Naive thymus-derived CD8-positive, alpha-beta T cell (primary cell): ENCODE results near the gene MAD1L1. TPM values are rescaled to one million over a fixed set of nuclear protein-coding genes. Genes with fewer than 3 reads are reported as not detected.

ENCODE experiments used
- ATAC-seq, 2 donors: fragments of 150-1000 bp; cut with Tn5 transposase in 1 of 2; sonication (Bioruptor Pico), chemical (Tn5 transposase) in 1 of 2; 1 replicate in 1 of 2; 2 replicates in 1 of 2; pipeline ENCODE4 v1.10.0; 2021; ENCODE audit warnings: mild to moderate bottlenecking in 2 of 2, moderate library complexity in 2 of 2
- POLR2A ChIA-PET: fragments of 350-600 bp; sonication (Branson Sonifier 250); formaldehyde crosslinking; loops from one replicate; lab custom pipeline; 2021; ENCODE audit warnings: antibody characterized with exemption; lab: Charles Lee
- DNase-seq, 10 donors: peaks; one replicate each; pipeline versions ENCODE4 v3.0.0 to v3.0.0-alpha.2; 2020 to 2022
- H3K27ac Mint-ChIP-seq, 10 donors: one replicate each; pipeline ENCODE4 v1.8.0; 2020 to 2022; ENCODE audit warnings: mild to moderate bottlenecking in 10 of 10, mixed read lengths in 10 of 10, moderate library complexity in 4 of 10, inconsistent platforms in 1 of 10
- H3K27me3 Mint-ChIP-seq, 5 donors: one replicate each; pipeline ENCODE4 v1.8.0; 2021 to 2022; ENCODE audit warnings: mixed read lengths in 5 of 5
- H3K36me3 Mint-ChIP-seq, 3 donors: one replicate each; pipeline ENCODE4 v1.8.0; 2020 to 2022; ENCODE audit warnings: mixed read lengths in 3 of 3, mild to moderate bottlenecking in 2 of 3, inconsistent platforms in 1 of 3
- H3K4me1 Mint-ChIP-seq, 4 donors: one replicate each; pipeline ENCODE4 v1.8.0; 2021 to 2022; ENCODE audit warnings: mixed read lengths in 4 of 4
- H3K4me3 Mint-ChIP-seq, 10 donors: one replicate each; pipeline ENCODE4 v1.8.0; 2020 to 2022; ENCODE audit warnings: mild to moderate bottlenecking in 10 of 10, mixed read lengths in 10 of 10, moderate library complexity in 6 of 10, inconsistent platforms in 1 of 10
- H3K9me3 Mint-ChIP-seq, 9 donors: one replicate each; pipeline ENCODE4 v1.8.0; 2020 to 2022; ENCODE audit warnings: mixed read lengths in 9 of 9, mild to moderate bottlenecking in 3 of 9, inconsistent platforms in 1 of 9, moderate library complexity in 1 of 9
- polyA plus RNA-seq, 3 donors: library from polyadenylated mRNA; unstranded; fragments of 300-500 nt; fragmentation: Illumina TruSeq; gene quantifications; one replicate each; pipeline ENCODE4 v1.2.3, GENCODE V29; 2021
- total RNA-seq, 8 experiments: library from RNA in 2 of 8; stranded (reverse) in 2 of 8; gene quantifications; one replicate each; pipeline ENCODE4 v1.2.3 and lab custom pipeline; 2021 to 2026

The MAD1L1 gene
- total and polyA plus RNA-seq, 5 experiments from 2014 or later = 84.5 to 243 (median 146) TPM

GRCh38 chr7:2093843-2094220 lies 138.9 kb downstream of the MAD1L1 start:
- no peak for ATAC-seq

DNA sequence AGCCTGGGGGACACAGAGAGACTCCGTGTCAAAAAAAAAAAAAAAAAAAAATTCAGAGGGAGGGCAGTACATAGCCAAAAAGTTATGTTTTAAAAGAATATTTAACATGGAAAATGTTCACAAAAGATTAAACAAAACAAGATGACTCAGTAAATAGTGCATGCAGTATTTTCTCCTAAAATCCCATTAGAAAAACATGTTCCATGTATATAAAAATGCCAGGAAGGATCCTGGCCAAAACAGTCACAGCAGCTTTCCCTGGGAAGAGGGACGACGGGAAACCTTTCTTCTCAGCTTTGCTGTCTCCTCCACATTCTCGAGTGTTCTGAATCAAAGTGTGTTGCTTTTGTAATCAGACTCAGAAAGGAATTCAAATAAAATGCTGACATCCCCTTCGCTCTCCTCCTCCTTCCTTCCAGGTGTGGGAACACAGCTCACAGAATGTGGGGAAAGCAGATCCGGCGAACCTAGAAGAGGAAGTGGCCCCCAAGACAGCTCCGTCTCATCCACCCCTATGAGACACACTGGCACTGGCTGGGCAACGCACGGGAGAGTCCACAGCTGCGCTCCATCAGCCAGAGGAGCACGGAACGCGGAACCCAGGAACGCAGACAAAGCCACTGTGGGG lies 139.4 kb downstream of the MAD1L1 start:
- Mint-ChIP-seq H3K4me3 (no peak overlapping the region), H3K4me1 (peaks cover 13 to 36% (median 35%) of the 10 kb centered on the region in 4 donors), H3K36me3 (no peaks in the 10 kb centered on the region), H3K27ac (peak overlapping the region in 3 of 10 donors; percentile 5 to 85 (median 27)), H3K27me3 (no peaks in the 10 kb centered on the region), H3K9me3 (no peaks in the 10 kb centered on the region)
- POLR2A ChIA-PET = interaction anchor here (0.7 kb wide), 1 partner anchor 22 kb away, joined by 3 read pairs; no protein-coding TSS in a partner anchor
- DNase-seq (no peak), ATAC-seq (no peak)

More at GRCh38 chr7:2093843-2094220, 138.9 kb downstream of the MAD1L1 start:
- no peaks in the 10 kb centered on the region for H3K36me3 Mint-ChIP-seq
- no peaks in the 10 kb centered on the region for H3K27me3 Mint-ChIP-seq
- no peaks in the 10 kb centered on the region for H3K9me3 Mint-ChIP-seq
- POLR2A ChIA-PET = no interaction called here
- H3K4me1 Mint-ChIP-seq = peaks cover 14 to 40% (median 38%) of the 10 kb centered on the region in 4 donors
- no peak for DNase-seq
- H3K4me3 Mint-ChIP-seq = no peak overlapping the region
- H3K27ac Mint-ChIP-seq = peak overlapping the region in 3 of 10 donors; percentile 5 to 85 (median 27)

GRCh38 chr7:2092279-2092678 lies 140.5 kb downstream of the MAD1L1 start:
- DNase-seq (no peak), ATAC-seq (no peak)
- POLR2A ChIA-PET = no interaction called here
- Mint-ChIP-seq H3K4me1 (peaks cover 13 to 36% (median 31%) of the 10 kb centered on the region in 4 donors), H3K27ac (peak overlapping the region in 1 of 10 donors; percentile 34), H3K27me3 (no peaks in the 10 kb centered on the region), H3K4me3 (no peak overlapping the region), H3K36me3 (no peaks in the 10 kb centered on the region), H3K9me3 (no peaks in the 10 kb centered on the region)

DNA sequence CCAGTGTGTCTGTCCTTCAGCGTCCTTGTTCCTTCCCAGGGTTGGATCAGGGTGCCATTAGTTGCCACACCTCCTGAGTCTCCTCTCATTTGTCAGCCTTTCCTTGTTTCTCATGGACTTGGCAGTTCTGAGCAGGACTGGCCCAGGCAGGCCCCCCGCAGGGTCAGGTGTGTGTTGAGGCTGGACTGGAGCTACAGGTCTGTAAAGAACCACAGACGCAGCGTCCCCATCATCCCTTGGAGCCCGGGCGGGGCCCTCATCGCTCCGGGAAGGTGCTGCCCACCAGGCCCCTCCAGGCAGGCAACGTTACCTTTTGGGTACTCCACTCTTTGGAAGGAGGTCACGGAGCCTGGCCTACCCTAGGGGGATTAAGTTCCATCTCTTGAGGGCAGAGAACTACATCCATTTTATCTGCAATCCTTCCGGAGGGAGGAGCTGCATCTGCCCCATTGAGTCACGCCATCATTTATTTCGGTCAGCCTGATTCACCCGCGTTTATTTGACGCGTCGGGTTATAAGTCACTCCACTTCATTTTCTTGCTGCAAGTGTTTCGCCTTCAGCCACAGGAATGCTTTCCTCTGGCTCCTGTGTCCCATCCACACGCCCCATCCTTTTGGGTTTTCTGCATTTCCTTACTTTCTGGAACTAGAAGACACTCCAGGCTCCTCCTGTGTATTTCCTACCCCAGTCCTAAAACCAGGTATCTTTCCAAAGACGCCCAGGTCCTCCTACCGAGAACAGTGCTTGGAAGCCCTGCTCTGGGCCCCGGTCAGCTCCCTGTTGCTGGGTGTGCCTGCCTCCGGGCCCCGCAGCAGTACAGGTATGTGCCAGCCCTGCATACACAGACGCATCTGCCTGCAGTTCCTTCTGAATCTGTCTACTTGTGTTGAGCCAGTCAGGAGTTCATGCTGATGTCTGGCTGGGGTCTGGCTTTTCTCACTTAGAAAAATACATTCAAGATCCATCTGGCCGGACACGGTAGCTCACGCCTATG lies 141.9 kb downstream of the MAD1L1 start:
- Mint-ChIP-seq H3K9me3 (no peaks in the 10 kb centered on the region), H3K36me3 (no peaks in the 10 kb centered on the region), H3K27ac (no peak overlapping the region), H3K27me3 (no peaks in the 10 kb centered on the region), H3K4me3 (no peak overlapping the region), H3K4me1 (peaks cover 16 to 39% (median 30%) of the 10 kb centered on the region in 4 donors)
- POLR2A ChIA-PET = no interaction called here
- ATAC-seq = no peak
- no peak for DNase-seq

DNA sequence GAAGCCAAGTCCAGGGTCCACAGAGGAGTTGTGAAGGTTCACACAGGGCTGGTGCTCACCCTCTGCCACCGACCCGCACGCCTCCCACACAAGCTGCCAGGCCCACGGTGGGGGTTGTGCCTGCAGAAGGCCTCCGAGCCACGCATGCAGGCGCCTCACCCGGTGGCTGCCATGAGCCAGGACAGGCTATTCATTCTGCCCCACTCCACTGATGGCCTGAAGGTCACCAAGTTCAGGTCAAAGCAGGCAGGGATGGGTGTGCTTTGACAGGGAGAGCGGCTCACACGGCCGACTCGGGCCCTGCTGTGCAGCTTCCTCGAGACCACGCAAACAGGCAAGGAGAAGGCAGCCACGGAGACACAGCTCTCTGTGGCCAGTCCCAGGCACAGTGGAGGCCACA lies 143.9 kb downstream of the MAD1L1 start:
- H3K27me3 Mint-ChIP-seq = no peaks in the 10 kb centered on the region

DNA sequence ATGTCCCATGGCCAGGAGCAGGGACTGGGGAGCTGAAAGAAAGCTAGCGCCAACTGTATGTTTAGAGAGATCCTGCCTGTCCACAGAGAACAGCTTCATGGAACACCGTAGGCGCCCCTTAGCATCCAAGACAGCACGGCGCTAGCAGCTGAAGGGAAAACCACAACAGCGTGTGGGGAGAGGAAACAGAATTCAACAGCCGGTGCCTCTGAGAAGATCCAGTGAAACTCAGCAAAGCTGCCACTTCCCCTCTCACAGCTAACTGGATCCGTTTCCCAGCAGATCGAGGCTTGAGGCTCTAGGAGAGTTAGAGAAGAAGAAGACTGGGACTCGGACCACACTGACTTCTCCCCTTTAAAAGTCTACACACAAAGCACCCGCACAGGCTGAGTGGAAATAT lies 145.0 kb downstream of the MAD1L1 start:
- Mint-ChIP-seq H3K36me3 (no peaks in the 10 kb centered on the region), H3K9me3 (no peaks in the 10 kb centered on the region), H3K4me3 (no peak overlapping the region), H3K4me1 (peaks cover 26 to 52% (median 47%) of the 10 kb centered on the region in 4 donors), H3K27me3 (no peaks in the 10 kb centered on the region), H3K27ac (peak overlapping the region in 5 of 10 donors; percentile 21 to 88 (median 81))
- ATAC-seq (no peak), DNase-seq (peak in 1 of 10 donors; percentile 29)
- POLR2A ChIA-PET = no interaction called here

More for the DNA sequence above, 143.9 kb downstream of the MAD1L1 start:
- Mint-ChIP-seq H3K4me1 (peaks cover 27 to 44% (median 40%) of the 10 kb centered on the region in 4 donors), H3K4me3 (no peak overlapping the region), H3K36me3 (no peaks in the 10 kb centered on the region), H3K9me3 (no peaks in the 10 kb centered on the region), H3K27ac (no peak overlapping the region)
- no peak for DNase-seq
- POLR2A ChIA-PET = no interaction called here
- ATAC-seq = no peak

- ATAC-seq (no peak), DNase-seq (no peak)
- Mint-ChIP-seq H3K9me3 (no peaks in the 10 kb centered on the region), H3K4me1 (peaks cover 29 to 53% (median 47%) of the 10 kb centered on the region in 4 donors), H3K27me3 (no peaks in the 10 kb centered on the region), H3K36me3 (no peaks in the 10 kb centered on the region), H3K27ac (peak overlapping the region in 6 of 10 donors; percentile 9 to 98 (median 75)), H3K4me3 (peak overlapping the region in 1 of 10 donors; percentile 37)
- POLR2A ChIA-PET = interaction anchor here (0.6 kb wide), 1 partner anchor 511 kb away, joined by 6 read pairs; no protein-coding TSS in a partner anchor
These were observed 146.5 kb downstream of the MAD1L1 start for GRCh38 chr7:2086229-2086628.

DNA sequence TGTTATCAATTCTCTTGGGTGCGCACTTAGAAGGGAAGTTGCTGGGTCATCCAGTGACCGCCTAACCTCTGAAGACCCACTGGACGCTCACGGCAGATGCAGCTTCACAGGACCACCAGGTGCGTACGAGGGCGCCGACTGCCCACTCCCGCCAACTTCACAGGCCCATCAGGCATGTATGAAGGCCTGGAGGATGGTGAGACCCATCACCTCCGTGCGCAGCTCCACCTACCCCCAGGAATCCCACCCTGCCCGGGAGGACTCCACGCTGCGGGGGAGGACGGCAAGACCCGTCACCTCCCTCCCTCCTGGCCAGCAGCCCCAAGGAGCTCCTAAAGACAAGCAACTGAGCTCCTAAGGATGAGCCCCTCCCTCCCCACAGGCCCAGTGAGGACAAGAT lies 146.9 kb downstream of the MAD1L1 start:
- Mint-ChIP-seq H3K36me3 (no peaks in the 10 kb centered on the region), H3K9me3 (no peaks in the 10 kb centered on the region), H3K4me3 (peak overlapping the region in 2 of 10 donors; percentile 37 to 82), H3K27ac (peak overlapping the region in 6 of 10 donors; percentile 9 to 98 (median 80)), H3K27me3 (no peaks in the 10 kb centered on the region), H3K4me1 (peaks cover 29 to 53% (median 47%) of the 10 kb centered on the region in 4 donors)
- DNase-seq (no peak), ATAC-seq (no peak)
- POLR2A ChIA-PET = interaction anchor here (1.1 to 1.7 kb wide), 2 partner anchors 25 to 146 kb away, joined by 3 to 7 read pairs; no protein-coding TSS in a partner anchor

DNA sequence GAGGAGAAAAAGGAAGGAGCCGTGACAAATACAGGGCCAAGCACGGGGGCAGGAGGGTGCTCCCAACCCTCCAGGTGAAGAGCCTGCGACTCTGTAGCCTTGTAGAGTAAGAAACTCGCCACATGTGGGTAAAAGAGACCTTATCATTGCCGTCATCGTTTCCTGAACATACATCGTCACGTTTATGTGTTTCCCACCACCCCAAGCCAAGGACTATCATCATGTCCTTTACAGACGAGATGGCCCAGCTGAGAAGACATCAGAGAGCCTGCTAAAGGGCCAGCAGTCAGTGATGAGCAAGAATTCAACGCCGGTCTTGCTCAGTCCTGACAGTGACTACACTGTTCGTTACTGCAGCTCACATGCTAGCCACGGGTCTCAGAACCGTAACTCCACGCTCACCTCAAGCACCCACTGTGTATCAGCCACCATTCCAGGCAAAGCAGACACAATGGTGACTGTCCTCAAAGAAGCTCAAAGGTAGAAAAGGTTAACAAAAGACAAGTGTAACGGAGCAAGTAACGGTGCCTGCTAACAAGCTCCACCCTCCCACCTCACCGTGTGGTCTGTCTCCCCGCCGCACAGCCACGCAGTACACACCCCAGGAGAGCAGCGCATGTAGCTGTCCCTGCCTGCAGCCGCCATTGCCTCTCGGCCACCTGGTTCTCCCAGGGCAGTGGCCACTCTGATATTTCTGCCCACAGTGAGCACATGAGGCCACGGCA lies 147.8 kb downstream of the MAD1L1 start:
- Mint-ChIP-seq H3K9me3 (no peaks in the 10 kb centered on the region), H3K4me3 (peak overlapping the region; percentile 54 to 83 (median 76)), H3K4me1 (peaks cover 29 to 53% (median 47%) of the 10 kb centered on the region in 4 donors), H3K27ac (peak overlapping the region; percentile 68 to 98 (median 92)), H3K27me3 (no peaks in the 10 kb centered on the region), H3K36me3 (no peaks in the 10 kb centered on the region)
- POLR2A ChIA-PET = interaction anchor here (0.6 to 1.7 kb wide), 7 partner anchors 12 to 165 kb away, joined by 3 to 7 read pairs (median 3); no protein-coding TSS in a partner anchor
- peak; percentile 75 to 79 for ATAC-seq
- peak in 7 of 10 donors; percentile 27 to 74 (median 50) for DNase-seq

DNA sequence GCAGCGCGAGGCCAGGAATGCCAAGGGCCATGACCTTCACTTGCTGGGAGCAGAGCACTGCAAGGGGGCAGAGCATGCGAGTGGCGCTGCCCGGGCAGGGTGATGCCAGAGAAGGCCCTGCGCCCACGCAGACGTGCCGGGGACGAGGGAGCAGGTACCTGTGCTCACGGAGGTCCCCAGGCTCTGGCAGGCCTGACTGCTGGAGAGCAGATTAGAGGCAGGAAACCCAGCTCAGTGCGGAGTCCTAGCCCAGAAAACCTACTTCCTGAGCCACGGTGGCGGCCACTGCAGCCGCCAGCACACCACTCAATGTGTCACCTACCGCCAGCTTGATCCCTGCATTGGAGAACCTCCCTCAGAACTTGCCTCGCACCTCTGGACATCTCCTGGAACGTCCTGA lies 148.4 kb downstream of the MAD1L1 start:
- Mint-ChIP-seq H3K9me3 (no peaks in the 10 kb centered on the region), H3K4me1 (peaks cover 34 to 59% (median 53%) of the 10 kb centered on the region in 4 donors), H3K36me3 (no peaks in the 10 kb centered on the region), H3K4me3 (peak overlapping the region; percentile 36 to 83 (median 76)), H3K27me3 (no peaks in the 10 kb centered on the region), H3K27ac (peak overlapping the region in 9 of 10 donors; percentile 74 to 98 (median 94))
- ATAC-seq = peak; percentile 65 to 77
- POLR2A ChIA-PET = interaction anchor here (0.6 to 1.7 kb wide), 5 partner anchors 13 to 144 kb away, joined by 3 to 7 read pairs (median 3); no protein-coding TSS in a partner anchor
- peak in 4 of 10 donors; percentile 38 to 65 (median 52) for DNase-seq

GRCh38 chr7:2083362-2083761 lies 149.4 kb downstream of the MAD1L1 start:
- POLR2A ChIA-PET = interaction anchor here (1.2 kb wide), 1 partner anchor 14 kb away, joined by 4 read pairs; no protein-coding TSS in a partner anchor
- peaks cover 32 to 59% (median 54%) of the 10 kb centered on the region in 4 donors for H3K4me1 Mint-ChIP-seq
- H3K36me3 Mint-ChIP-seq = no peaks in the 10 kb centered on the region
- H3K27me3 Mint-ChIP-seq = no peaks in the 10 kb centered on the region
- H3K9me3 Mint-ChIP-seq = no peaks in the 10 kb centered on the region
- no peak for ATAC-seq
- DNase-seq = no peak
- H3K4me3 Mint-ChIP-seq = peak overlapping the region in 7 of 10 donors; percentile 43 to 82 (median 73)
- H3K27ac Mint-ChIP-seq = peak overlapping the region in 7 of 10 donors; percentile 37 to 98 (median 87)
